Activated CD8-positive, alpha-beta T cell treated with anti-CD3 and anti-CD28 coated beads, Interleukin-2, amount 10 ng/mL, durations not matched to agents 7 days and 5 days (primary cell): ENCODE measurements around the gene PALD1. TPM values are rescaled to one million over a fixed set of nuclear protein-coding genes. Genes with fewer than 3 reads are reported as not detected.

Experiments
- ATAC-seq: fragments of 150-1000 bp; cut with Tn5 transposase; one replicate; pipeline ENCODE4 v1.10.0; 2021; ENCODE audit warnings: moderate library complexity
- CTCF ChIA-PET: fragments of 350-600 bp; sonication (Branson Sonifier 250); formaldehyde crosslinking; loops from one replicate; lab custom pipeline; 2021; ENCODE audit warnings: antibody characterized with exemption; lab: Charles Lee
- POLR2A ChIA-PET: fragments of 350-600 bp; sonication (Branson Sonifier 250); formaldehyde crosslinking; loops from one replicate; lab custom pipeline; 2021; ENCODE audit warnings: antibody characterized with exemption; lab: Charles Lee
- DNase-seq: peaks from one replicate; pipeline ENCODE4 v3.0.0-alpha.2; 2020
- H3K27ac Mint-ChIP-seq: one replicate; pipeline ENCODE4 v1.8.0; 2021; ENCODE audit warnings: mild to moderate bottlenecking, mixed read lengths
- H3K27me3 Mint-ChIP-seq: one replicate; pipeline ENCODE4 v1.8.0; 2021; ENCODE audit warnings: low read depth, mixed read lengths
- H3K36me3 Mint-ChIP-seq: one replicate; pipeline ENCODE4 v1.8.0; 2021; ENCODE audit warnings: low read depth, mixed read lengths
- H3K4me1 Mint-ChIP-seq: one replicate; pipeline ENCODE4 v1.8.0; 2021; ENCODE audit warnings: low read depth, mixed read lengths
- H3K4me3 Mint-ChIP-seq: one replicate; pipeline ENCODE4 v1.8.0; 2021; ENCODE audit warnings: mild to moderate bottlenecking, mixed read lengths
- H3K9me3 Mint-ChIP-seq: one replicate; pipeline ENCODE4 v1.8.0; 2022; ENCODE audit warnings: mixed read lengths; ENCODE audit not compliant: insufficient read depth
- total RNA-seq, 2 experiments: library from RNA; stranded (reverse); gene quantifications; one replicate each; pipeline ENCODE4 v1.2.3, GENCODE V29; 2021

Gene PALD1
- total RNA-seq, 2 experiments from 2014 or later = 6.2 to 6.5 TPM

- no peak overlapping the region for H3K27ac Mint-ChIP-seq
- CTCF ChIA-PET = interaction anchor here (0.9 to 5.2 kb wide), 8 partner anchors 8 to 327 kb away, joined by 3 to 62 read pairs (median 12); no protein-coding TSS in a partner anchor
- no peaks in the 10 kb centered on the region for H3K27me3 Mint-ChIP-seq
- peaks cover 2% of the 10 kb centered on the region for H3K4me1 Mint-ChIP-seq
- H3K4me3 Mint-ChIP-seq = no peak overlapping the region
- ATAC-seq (no peak), DNase-seq (no peak)
- POLR2A ChIA-PET = interaction anchor here (0.5 to 0.9 kb wide), 2 partner anchors 157 to 1726 kb away, joined by 3 read pairs; no protein-coding TSS in a partner anchor
- no peaks in the 10 kb centered on the region for H3K9me3 Mint-ChIP-seq
- no peaks in the 10 kb centered on the region for H3K36me3 Mint-ChIP-seq
Measured at GRCh38 chr10:70551971-70552422, 73.4 kb downstream of the PALD1 start.

- Mint-ChIP-seq H3K27me3 (no peaks in the 10 kb centered on the region), H3K36me3 (no peaks in the 10 kb centered on the region), H3K4me1 (peaks cover 4% of the 10 kb centered on the region), H3K27ac (no peak overlapping the region), H3K4me3 (no peak overlapping the region), H3K9me3 (no peaks in the 10 kb centered on the region)
- no peak for DNase-seq
- ATAC-seq = no peak
- ChIA-PET CTCF (interaction anchor here (1.1 to 5.2 kb wide), 6 partner anchors 67 to 326 kb away, joined by 3 to 62 read pairs (median 12); no protein-coding TSS in a partner anchor), POLR2A (interaction anchor here (0.9 kb wide), 1 partner anchor 157 kb away, joined by 3 read pairs; no protein-coding TSS in a partner anchor)
Measured at GRCh38 chr10:70552586-70552985, 74.0 kb downstream of the PALD1 start.

GRCh38 chr10:70555371-70555770 lies 76.8 kb downstream of the PALD1 start:
- DNase-seq = no peak
- POLR2A ChIA-PET = no interaction called here
- H3K4me1 Mint-ChIP-seq = peaks cover 25% of the 10 kb centered on the region
- no peak overlapping the region for H3K27ac Mint-ChIP-seq
- CTCF ChIA-PET = interaction anchor here (1.2 to 1.7 kb wide), 2 partner anchors 10 to 203 kb away, joined by 3 to 4 read pairs; no protein-coding TSS in a partner anchor
- H3K36me3 Mint-ChIP-seq = no peaks in the 10 kb centered on the region
- no peaks in the 10 kb centered on the region for H3K9me3 Mint-ChIP-seq
- H3K27me3 Mint-ChIP-seq = no peaks in the 10 kb centered on the region
- no peak overlapping the region for H3K4me3 Mint-ChIP-seq
- ATAC-seq = no peak

GRCh38 chr10:70557086-70557845 lies 78.7 kb downstream of the PALD1 start:
- H3K36me3 Mint-ChIP-seq = no peaks in the 10 kb centered on the region
- ChIA-PET CTCF (interaction anchor here (2.1 kb wide), 1 partner anchor 36 kb away, joined by 22 read pairs; no protein-coding TSS in a partner anchor), POLR2A (no interaction called here)
- H3K27ac Mint-ChIP-seq = no peak overlapping the region
- no peak overlapping the region for H3K4me3 Mint-ChIP-seq
- H3K4me1 Mint-ChIP-seq = peaks cover 39% of the 10 kb centered on the region
- no peaks in the 10 kb centered on the region for H3K27me3 Mint-ChIP-seq
- ATAC-seq (no peak), DNase-seq (no peak)
- no peaks in the 10 kb centered on the region for H3K9me3 Mint-ChIP-seq

GRCh38 chr10:70557876-70558275 lies 79.3 kb downstream of the PALD1 start:
- ATAC-seq = no peak
- ChIA-PET POLR2A (no interaction called here), CTCF (interaction anchor here (1.8 to 4.7 kb wide), 7 partner anchors 18 to 201 kb away, joined by 9 to 63 read pairs (median 22); partner anchors contain the start of gene PRF1)
- Mint-ChIP-seq H3K27me3 (no peaks in the 10 kb centered on the region), H3K4me3 (no peak overlapping the region), H3K4me1 (peaks cover 46% of the 10 kb centered on the region), H3K36me3 (no peaks in the 10 kb centered on the region), H3K9me3 (no peaks in the 10 kb centered on the region), H3K27ac (no peak overlapping the region)
- DNase-seq = no peak

- DNase-seq (no peak), ATAC-seq (no peak)
- POLR2A ChIA-PET = interaction anchor here (1.1 to 1.8 kb wide), 2 partner anchors 35 to 46 kb away, joined by 3 to 11 read pairs; no protein-coding TSS in a partner anchor
- peaks cover 50% of the 10 kb centered on the region for H3K4me1 Mint-ChIP-seq
- CTCF ChIA-PET = interaction anchor here (0.8 to 4.7 kb wide), 30 partner anchors 9 to 328 kb away, joined by 3 to 63 read pairs (median 8); partner anchors contain the start of gene PRF1
- H3K36me3 Mint-ChIP-seq = no peaks in the 10 kb centered on the region
- H3K9me3 Mint-ChIP-seq = no peaks in the 10 kb centered on the region
- H3K27ac Mint-ChIP-seq = no peak overlapping the region
- no peaks in the 10 kb centered on the region for H3K27me3 Mint-ChIP-seq
- H3K4me3 Mint-ChIP-seq = no peak overlapping the region
Measured at GRCh38 chr10:70558295-70558694, 79.7 kb downstream of the PALD1 start.

- Mint-ChIP-seq H3K36me3 (no peaks in the 10 kb centered on the region), H3K9me3 (no peaks in the 10 kb centered on the region), H3K4me3 (peak overlapping the region; percentile 69), H3K4me1 (peaks cover 56% of the 10 kb centered on the region), H3K27ac (peak overlapping the region; percentile 89), H3K27me3 (no peaks in the 10 kb centered on the region)
- POLR2A ChIA-PET = interaction anchor here (0.5 to 1.8 kb wide), 8 partner anchors 17 to 179 kb away, joined by 3 to 11 read pairs (median 4); partner anchors contain the start of gene PRF1
- CTCF ChIA-PET = interaction anchor here (0.6 to 4.7 kb wide), 60 partner anchors 8 to 327 kb away, joined by 3 to 63 read pairs (median 5); partner anchors contain the start of gene PRF1
- peak; percentile 96 for ATAC-seq
- DNase-seq = peak; percentile 88
Measured at GRCh38 chr10:70558871-70559810, 80.6 kb downstream of the PALD1 start.

GRCh38 chr10:70559861-70560260 lies 81.3 kb downstream of the PALD1 start:
- H3K4me1 Mint-ChIP-seq = peaks cover 57% of the 10 kb centered on the region
- POLR2A ChIA-PET = interaction anchor here (0.6 to 1.8 kb wide), 3 partner anchors 18 to 42 kb away, joined by 3 to 11 read pairs (median 5); no protein-coding TSS in a partner anchor
- H3K27ac Mint-ChIP-seq = peak overlapping the region; percentile 89
- no peaks in the 10 kb centered on the region for H3K9me3 Mint-ChIP-seq
- no peak overlapping the region for H3K4me3 Mint-ChIP-seq
- DNase-seq (no peak), ATAC-seq (no peak)
- CTCF ChIA-PET = interaction anchor here (0.6 to 4.7 kb wide), 14 partner anchors 10 to 327 kb away, joined by 3 to 63 read pairs (median 8); partner anchors contain the start of gene PRF1
- no peaks in the 10 kb centered on the region for H3K36me3 Mint-ChIP-seq
- H3K27me3 Mint-ChIP-seq = no peaks in the 10 kb centered on the region

- ATAC-seq (no peak), DNase-seq (no peak)
- ChIA-PET POLR2A (interaction anchor here (2.2 kb wide), 1 partner anchor 42 kb away, joined by 6 read pairs; the partner anchor contains the start of gene PRF1), CTCF (interaction anchor here (1.0 to 4.7 kb wide), 11 partner anchors 9 to 198 kb away, joined by 3 to 63 read pairs (median 18); partner anchors contain the start of gene PRF1)
- H3K27me3 Mint-ChIP-seq = no peaks in the 10 kb centered on the region
- no peaks in the 10 kb centered on the region for H3K36me3 Mint-ChIP-seq
- no peak overlapping the region for H3K4me3 Mint-ChIP-seq
- no peak overlapping the region for H3K27ac Mint-ChIP-seq
- no peaks in the 10 kb centered on the region for H3K9me3 Mint-ChIP-seq
- peaks cover 64% of the 10 kb centered on the region for H3K4me1 Mint-ChIP-seq
Measured at GRCh38 chr10:70560511-70560941, 82.0 kb downstream of the PALD1 start.

GRCh38 chr10:70561070-70561469 lies 82.5 kb downstream of the PALD1 start:
- no peaks in the 10 kb centered on the region for H3K36me3 Mint-ChIP-seq
- no peaks in the 10 kb centered on the region for H3K27me3 Mint-ChIP-seq
- ChIA-PET POLR2A (interaction anchor here (2.2 kb wide), 1 partner anchor 42 kb away, joined by 6 read pairs; the partner anchor contains the start of gene PRF1), CTCF (interaction anchor here (0.7 to 4.7 kb wide), 10 partner anchors 8 to 236 kb away, joined by 3 to 63 read pairs (median 12); partner anchors contain the start of gene PRF1)
- peaks cover 67% of the 10 kb centered on the region for H3K4me1 Mint-ChIP-seq
- no peak overlapping the region for H3K4me3 Mint-ChIP-seq
- H3K27ac Mint-ChIP-seq = no peak overlapping the region
- no peak for ATAC-seq
- no peaks in the 10 kb centered on the region for H3K9me3 Mint-ChIP-seq
- DNase-seq = no peak
